HG03558 (cell line): ENCODE data around the gene TBXAS1.

Source experiments
- ATAC-seq: cut with Tn5 transposase; IDR thresholded peaks from one replicate; pipeline ENCODE4 v1.9.1; 2021; ENCODE audit warnings: moderate number of reproducible peaks; ENCODE audit not compliant: unreplicated experiment; ENCODE audit errors: extremely low read depth

TBXAS1 gene

DNA sequence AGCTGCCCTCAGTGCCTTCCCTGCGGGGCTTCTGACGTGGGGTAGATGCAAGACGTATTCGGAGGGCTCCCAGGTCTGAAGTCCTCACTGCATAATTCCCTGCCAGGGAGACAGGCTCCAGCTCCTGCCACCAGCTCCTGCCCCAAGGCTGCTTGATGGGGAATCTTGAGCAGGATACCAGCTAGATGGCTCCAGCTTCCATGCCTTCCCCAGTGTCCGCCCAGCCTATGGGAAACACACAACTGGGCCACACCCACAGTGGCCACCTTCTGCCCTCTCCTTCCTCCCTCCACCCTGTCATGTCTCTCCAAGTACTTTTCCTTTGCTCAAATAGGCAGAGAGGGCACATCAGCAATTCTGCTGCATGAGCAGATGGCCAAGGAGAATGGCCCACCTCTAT lies 137.9 kb downstream of the TBXAS1 start:
- no peak for ATAC-seq

DNA sequence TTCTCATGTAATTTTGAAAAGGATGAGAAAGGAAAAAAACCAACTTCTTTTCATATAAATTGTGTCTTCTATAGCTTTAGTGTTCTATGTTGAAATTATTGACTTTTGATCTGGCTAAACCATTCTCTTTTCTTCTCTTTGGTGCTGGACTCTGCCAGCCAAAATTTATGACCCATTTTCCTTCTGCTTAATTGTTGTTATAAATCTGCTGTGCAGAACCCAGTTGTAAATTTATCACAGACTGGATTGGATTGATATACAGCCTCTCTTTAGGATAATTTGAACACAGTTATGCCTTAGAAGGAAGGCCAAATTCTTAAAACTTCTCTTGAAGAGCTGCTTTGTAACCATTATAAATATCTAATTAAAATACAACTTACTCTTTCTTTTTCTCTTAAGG lies 139.9 kb downstream of the TBXAS1 start:
- no peak for ATAC-seq

DNA sequence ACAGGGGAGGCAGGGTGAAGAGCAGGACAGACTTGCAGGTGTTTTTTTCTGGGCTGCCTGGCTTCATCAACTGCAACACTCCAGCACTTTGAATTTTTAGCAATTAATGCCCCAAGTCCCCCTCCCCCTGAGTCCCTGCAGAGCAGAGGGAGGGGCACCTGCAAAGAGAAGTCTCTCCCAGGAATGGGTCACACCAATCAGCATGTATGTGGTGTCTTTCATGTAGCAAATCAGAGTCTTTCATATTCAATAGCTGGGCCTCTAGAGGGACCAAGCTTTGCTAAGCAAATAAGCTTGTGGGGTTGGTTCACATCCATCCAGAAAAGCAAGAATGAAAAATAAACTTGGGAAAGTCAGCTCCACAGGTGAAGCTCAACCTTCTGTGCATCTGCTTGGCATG lies 143.0 kb downstream of the TBXAS1 start:
- ATAC-seq: no peak

GRCh38 chr7:139973101-139974050 lies 144.3 kb downstream of the TBXAS1 start:
- ATAC-seq: no peak

GRCh38 chr7:139974179-139974811 lies 145.2 kb downstream of the TBXAS1 start:
- no peak for ATAC-seq

GRCh38 chr7:139976055-139976837 lies 147.2 kb downstream of the TBXAS1 start:
- no peak for ATAC-seq

DNA sequence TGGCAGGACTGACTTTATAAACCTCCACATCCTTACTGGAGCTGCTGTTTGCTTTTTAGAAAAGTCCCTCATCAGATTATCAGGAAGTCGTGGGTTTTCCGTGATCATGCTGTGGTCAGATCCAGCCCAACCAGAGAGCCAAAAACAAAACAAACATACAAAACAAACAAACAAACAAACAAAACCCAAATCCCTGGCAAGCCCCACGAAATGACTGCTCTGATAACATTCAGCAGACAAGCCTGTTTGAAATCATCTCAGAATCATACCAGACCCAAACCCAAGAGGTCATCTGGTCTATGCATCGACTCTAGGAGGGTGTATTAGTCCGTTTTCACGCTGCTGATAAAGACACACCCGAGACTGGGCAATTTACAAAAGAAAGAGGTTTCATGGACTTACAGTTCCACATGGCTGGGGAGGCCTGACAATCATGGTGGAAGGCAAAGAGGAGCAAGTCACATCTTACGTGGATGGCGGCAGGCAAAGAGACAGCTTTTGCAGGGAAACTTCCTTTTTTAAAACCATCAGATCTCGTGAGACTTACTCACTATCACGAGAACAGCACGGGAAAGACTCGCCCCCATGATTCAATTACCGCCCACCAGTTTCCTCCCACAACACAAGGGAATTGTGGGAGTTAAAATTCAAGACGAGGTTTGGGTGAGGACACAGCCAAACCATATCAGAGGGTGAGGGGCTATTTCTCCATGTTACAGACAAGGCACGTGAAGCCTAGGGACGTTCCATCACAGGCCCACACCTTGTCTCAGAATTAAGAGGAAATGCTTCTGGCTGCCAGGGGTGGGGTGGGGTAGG lies 148.0 kb downstream of the TBXAS1 start:
- ATAC-seq: no peak

DNA sequence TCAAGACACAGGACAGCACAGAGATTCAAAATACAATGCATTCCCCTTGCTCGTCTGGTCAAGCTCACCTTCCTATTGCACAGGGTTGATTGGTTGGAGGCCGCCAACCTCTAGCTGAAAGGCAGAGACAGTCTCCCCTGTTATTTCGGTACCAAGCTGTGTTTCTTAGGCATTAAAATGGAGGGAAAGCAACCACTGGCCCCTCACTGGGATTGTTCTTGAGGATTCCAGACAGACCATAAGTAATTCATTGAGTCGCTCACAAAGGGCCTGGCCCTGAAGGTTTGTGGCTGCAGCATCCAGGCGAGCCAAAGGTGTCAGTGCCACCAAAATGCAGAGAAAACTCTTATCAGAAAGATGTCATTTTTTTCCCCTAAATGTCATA lies 152.4 kb downstream of the TBXAS1 start:
- no peak for ATAC-seq

DNA sequence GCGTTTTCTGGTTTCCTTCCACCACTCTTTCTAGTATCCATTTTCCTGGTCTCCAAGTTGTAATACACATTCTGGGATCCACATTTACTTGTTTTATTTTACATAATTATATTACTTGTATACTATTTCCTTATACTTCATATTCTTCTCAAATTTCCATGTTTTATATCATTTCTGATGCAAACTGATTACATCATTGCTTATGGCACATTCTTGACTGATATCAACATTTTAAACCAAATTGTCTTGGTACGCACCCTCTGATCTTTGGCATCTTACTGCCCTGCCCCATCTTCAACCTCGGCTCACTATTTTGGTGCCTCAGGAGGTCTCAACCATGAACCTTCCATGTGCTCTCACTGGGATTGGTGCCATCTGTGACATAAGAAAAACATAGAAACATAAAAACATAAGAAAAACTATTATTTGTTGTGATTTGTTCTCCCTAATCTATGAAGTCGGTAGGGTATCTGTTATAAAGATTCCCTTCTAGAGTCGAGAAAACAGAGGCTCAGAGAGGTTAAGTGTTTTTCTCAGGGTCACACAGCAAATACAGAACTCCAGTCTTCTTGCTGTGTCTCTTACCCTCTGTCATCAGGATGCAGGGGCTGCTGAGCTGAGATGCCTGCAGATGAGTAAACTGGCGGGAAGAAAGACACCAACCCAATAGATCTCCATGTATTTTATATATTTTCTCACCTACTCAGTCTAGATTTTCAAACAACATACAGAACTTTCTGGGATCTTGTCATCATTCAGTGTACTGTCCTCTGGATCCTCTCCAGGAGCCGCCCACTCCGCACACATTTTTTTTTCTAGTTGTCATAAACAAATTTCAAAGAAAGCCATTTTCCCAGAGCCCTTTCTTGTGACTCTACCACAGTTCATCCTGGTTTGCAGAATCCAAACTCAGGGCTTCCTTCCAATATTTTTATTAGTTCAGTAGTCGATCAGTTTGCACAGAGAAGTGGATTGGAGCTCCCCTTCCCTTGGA lies 154.2 kb downstream of the TBXAS1 start:
- ATAC-seq: no peak

DNA sequence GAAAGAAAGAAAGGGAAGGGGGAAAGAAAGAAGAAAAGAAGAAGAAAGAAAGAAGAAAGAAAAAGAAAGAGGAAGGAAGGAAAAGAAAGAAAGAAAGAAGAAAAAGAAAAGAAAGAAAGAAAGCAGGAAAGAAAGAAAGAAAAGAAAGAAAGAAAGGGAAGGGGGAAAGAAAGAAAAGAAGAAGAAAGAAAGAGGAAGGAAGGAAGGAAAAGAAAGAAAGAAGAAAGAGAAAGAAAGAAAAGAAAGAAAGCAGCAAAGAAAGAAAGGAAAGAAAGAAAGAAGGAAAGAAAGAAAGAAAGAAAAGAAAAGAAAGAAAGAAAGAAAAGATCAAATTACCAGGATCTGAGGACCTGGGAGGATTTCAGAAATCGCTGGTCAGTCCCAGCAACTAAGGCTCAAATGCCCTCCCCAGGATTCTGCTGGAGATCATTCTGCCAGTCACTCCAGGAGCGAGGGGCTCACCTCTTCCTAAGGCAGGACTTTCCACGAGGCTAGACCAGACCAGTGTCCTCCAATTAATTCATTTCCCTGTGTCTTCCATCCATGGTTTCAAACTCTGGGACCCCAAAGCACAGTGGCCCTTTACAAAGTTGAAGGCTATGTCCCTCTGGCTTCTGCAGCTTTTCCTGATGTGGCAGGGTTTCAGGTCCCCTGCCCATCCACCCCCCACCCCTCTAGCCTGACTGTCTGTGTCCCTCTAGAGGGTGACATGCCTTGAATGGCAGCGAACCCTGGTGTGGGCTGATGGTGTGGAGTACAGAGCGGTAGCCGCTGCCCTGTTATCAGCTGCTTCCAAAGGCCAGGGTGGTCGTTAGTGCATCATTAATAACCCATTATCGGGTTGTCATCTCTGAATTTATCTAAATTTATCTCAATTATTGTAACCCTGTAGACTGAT lies 155.8 kb downstream of the TBXAS1 start:
- ATAC-seq: no peak

GRCh38 chr7:139985811-139986210 lies 156.7 kb downstream of the TBXAS1 start:
- ATAC-seq: no peak

GRCh38 chr7:139987691-139988516 lies 158.8 kb downstream of the TBXAS1 start:
- ATAC-seq: no peak

DNA sequence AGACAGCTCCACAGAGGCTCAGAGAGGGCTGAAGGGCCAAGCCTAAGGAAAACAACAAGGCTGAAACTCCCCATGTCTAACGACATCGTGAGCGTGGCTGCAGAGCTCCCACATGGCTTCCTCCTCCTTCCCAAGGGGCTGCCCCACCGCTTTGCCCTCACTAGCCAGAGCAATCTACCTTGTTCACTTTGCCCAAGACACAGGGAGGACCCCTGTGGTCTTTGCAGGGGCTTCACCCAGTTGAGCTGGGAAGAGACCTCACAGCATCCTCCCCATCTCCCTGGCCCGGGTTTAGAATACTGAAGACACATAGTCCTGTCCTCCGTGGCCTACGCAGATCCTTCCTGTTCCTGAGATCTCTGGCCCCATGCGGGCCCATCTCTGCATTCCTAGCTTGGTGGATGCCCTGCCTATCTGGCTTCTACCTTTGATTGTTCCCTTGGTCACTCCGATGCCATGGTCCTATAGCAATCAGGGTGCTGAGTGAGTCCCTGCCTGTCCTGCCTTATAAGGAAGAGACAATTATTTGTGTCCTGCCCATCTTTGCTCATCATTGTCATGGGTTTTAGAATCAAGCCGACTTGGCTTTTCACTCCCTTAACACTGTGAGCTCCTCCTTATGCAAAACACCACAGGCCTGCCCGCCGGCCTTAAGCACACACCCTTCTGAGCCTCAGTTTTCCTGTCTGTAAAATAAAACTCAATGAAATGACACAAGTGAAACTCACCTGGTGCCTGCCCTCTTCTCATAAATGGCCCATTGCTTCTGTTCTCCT lies 160.5 kb downstream of the TBXAS1 start:
- ATAC-seq: no peak

DNA sequence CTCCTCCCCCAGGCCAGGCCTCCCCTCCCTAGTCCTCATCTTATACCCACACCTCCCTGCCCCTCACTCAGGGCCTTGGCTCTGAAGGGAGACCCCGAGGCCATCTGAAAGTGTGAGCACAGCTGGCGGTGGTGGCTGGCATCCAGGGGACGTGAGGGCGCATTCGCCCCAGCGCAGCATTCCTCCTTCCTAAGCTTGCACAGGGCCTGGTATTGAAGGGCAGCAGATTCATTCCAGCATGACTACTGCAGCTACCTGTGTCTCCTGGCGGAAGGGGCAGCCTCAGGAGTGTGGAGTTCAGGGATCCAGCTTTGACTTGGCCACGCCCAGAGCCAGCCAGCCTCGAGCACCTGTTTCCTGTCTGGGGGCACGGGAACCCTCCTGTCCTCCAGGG lies 161.1 kb downstream of the TBXAS1 start:
- ATAC-seq: no peak

GRCh38 chr7:139990571-139991268 lies 161.7 kb downstream of the TBXAS1 start:
- ATAC-seq: no peak

DNA sequence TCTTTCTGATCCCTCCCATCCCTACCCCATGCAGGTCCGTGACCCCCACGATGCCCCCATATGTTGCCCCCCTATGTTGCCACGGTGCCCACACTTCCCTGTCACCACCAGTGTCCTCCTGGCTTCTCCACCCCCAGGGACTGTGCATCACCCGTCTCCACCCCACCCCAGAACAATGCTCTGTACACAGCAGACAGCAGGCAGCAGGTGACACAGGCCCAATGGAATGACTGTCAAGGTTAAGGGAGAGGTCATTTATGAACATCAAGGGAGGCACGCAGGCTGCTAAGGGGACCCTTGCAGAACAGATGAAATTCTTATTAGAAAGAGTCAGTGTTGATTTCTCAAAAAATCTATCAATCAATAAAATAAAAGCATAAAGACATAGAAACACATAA lies 162.2 kb downstream of the TBXAS1 start:
- no peak for ATAC-seq
